Measurements from ENCODE around the gene INSRR. TPM values are rescaled to one million over a fixed set of nuclear protein-coding genes. Genes with fewer than 3 reads are reported as not detected.
A peak's percentile ranks its signal among the peaks of the same experiment; 100 is the strongest.

INSRR gene
- total RNA-seq, 2 donors from 2014 or later: 0.07 to 0.29 TPM

DNA sequence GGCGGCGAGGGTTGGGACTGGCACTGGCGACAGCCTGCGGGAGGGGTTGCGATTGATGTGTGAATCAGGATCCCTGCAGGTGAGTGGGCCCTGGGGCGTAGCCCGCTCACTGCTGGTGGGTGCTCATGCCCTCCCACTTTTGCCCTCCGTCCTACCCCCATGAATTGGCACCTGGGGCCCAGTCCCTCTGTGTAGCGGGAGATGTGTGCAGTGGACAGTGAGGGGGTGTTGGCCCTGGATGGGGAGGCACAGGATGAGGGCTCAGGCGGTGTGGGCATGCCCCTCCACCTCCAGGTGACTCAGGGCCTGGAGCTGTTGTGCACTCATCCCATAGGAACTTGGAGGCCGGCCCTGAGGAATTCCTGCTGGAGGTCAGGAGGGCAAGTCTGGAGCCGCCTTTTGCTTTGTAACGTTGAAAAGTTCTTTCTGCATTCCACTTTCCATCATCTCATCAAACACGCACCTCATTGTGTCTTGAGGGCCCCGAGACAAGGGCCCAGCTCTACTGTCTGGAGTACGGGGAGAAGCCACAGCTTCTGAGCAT, 37.6 kb upstream of the INSRR start:
- DNase-seq (ENCODE audit: low spot score in 2 of 2) (no peak), ATAC-seq (no peak)
- no peaks in the 10 kb centered on the region for H3K36me3 Mint-ChIP-seq
- no peak overlapping the region for H3K27ac Mint-ChIP-seq
- H3K9me3 Mint-ChIP-seq: no peaks in the 10 kb centered on the region

- ATAC-seq (no peak), DNase-seq (ENCODE audit: low spot score in 2 of 2) (no peak)
- Mint-ChIP-seq H3K36me3 (no peaks in the 10 kb centered on the region), H3K9me3 (no peaks in the 10 kb centered on the region), H3K27ac (no peak overlapping the region)
Observed at GRCh38 chr1:156895927-156896326, 37.0 kb upstream of the INSRR start.

DNA sequence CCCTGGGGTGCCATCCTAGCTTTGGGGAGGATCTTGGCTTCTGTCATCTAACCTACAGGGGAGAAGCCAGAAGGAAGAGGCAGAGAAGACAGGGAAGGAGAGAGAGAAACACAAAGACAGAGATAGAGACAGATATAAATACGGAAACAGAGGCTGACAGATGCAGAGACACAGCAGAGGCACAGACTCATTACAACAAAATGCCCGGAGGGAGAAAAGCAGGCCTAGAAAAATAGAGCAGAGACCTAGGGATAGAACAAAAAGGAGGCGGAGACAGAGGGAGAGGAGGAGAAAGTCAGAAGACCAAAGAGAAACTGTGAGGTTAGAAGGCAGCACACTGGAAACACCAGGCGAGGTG, 36.5 kb upstream of the INSRR start:
- Mint-ChIP-seq H3K27ac (no peak overlapping the region), H3K9me3 (no peaks in the 10 kb centered on the region), H3K36me3 (no peaks in the 10 kb centered on the region)
- DNase-seq (ENCODE audit: low spot score in 2 of 2): no peak
- ATAC-seq: no peak

GRCh38 chr1:156894711-156895454, 36.0 kb upstream of the INSRR start:
- no peak for ATAC-seq
- no peak for DNase-seq (ENCODE audit: low spot score in 2 of 2)
- Mint-ChIP-seq H3K36me3 (no peaks in the 10 kb centered on the region), H3K9me3 (no peaks in the 10 kb centered on the region), H3K27ac (no peak overlapping the region)

DNA sequence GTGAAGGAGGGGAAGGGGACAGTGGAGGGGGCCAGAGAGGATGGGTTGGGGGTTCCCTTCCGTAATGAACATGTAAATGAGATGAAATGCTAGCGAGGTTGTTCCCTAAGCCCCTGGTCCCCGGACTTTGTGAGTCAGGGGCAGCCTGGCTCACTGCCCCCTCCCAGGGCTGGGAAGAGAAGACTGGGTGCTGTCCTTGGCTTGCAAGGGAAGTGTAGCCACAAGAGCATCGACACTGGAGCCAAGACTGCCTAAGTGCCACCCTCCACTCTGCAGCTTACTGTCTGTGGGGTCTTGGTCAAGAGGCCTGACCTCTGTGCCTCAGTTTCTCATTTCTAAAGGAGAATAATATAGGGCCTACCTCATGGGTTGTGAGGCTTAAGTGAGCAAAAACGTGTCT, 35.1 kb upstream of the INSRR start:
- Mint-ChIP-seq H3K36me3 (no peaks in the 10 kb centered on the region), H3K27ac (no peak overlapping the region), H3K9me3 (no peaks in the 10 kb centered on the region)
- ATAC-seq: no peak
- DNase-seq (ENCODE audit: low spot score in 2 of 2): no peak

DNA sequence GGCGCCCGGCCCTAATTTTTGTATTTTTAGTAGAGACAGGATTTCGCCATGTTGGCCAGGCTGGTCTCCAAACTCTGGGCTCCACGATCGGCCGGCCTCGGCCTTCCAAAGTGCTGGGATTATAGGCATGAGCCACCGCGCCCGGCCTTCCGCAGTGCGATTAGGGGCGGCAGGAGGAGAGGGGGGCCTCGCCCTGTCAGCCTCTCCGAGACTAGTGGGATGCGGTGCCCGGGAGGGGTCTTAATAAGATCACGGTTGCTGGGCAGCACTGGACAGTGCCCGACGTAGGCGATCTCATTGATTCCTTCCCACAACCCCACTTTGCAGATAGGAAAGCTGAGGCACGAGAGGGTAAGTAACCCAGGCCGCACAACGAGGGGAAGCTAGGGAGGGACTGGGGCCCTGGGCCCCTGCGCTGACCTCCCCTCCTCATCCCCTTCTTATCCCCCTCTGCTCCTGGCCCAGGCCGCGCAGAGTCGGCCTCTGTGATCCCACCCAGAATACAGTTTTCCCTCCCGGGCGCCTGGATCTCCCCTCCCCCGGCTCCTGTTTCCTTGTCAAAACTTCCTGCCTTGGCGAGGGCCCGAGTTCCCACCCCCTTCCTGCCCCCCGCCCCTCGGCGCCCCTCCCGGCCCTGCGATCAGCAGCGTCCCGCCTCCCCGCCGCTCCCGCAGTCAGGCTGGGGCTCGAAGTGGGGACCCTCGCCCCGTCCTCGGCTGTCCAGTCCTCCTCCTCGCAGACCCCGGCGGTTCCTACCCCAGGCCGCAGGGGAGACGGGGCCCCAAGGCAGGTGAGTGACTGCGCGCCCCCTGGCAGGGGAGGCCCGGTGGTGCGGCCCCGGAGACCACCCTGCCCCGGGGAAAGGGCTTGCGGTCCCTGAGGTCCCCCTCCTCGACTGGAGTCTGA, 34.4 kb upstream of the INSRR start, which contains the start of gene PEAR1:
Gene PEAR1 (plus strand): TSS at position 671 of the 906 bp plus-strand sequence. CDS start 10,209 bp downstream, outside the sequence.
- H3K27ac Mint-ChIP-seq: no peak within 1 kb of the TSS
- DNase-seq (ENCODE audit: low spot score in 2 of 2) (no peak), ATAC-seq (no peak)
- H3K9me3 Mint-ChIP-seq: no peaks in the 10 kb centered on the region
- no peaks in the 10 kb centered on the region for H3K36me3 Mint-ChIP-seq

GRCh38 chr1:156892190-156893047, 33.5 kb upstream of the INSRR start:
- H3K9me3 Mint-ChIP-seq: no peaks in the 10 kb centered on the region
- no peak overlapping the region for H3K27ac Mint-ChIP-seq
- DNase-seq (ENCODE audit: low spot score in 2 of 2): peak; percentile 79 to 94
- no peaks in the 10 kb centered on the region for H3K36me3 Mint-ChIP-seq
- peak; percentile 96 to 99 for ATAC-seq

DNA sequence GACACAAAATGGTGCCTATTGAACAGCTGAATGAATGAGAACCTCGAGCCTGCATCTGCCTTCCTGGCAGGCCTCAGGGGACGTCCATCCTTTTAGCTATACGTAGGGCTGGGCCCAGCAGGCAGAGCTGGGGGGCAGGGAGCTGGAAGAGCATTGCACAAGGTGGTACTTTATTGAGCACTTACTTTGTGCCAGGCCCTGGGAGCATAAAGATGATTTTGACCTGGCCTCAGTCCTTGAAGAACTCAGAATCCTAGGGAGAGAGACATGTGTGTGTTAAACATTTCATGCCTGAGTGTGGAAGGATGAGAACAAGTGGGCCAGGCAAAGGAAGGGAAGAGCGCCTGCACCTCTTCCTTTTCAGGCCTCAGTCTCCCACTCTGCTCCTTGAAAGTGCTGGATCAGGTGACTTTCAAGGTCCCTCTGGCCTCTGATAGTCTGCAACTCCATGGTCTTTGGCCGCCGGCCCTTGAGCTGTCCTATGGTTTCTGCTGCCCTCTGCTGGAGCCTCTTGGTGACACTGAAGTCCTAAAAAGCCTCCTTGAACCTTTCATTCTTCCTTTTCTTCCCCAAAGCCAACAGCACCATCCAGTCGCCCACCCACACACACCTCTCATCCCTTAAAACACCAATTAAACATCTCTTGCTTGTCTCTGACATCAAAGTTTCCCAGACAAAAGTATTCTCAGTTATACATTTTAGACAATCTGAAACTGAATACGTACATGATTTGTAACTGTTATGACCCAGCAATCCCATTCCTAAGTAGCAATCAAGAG, 31.1 kb upstream of the INSRR start:
- peak; percentile 26 to 32 for ATAC-seq
- Mint-ChIP-seq H3K36me3 (no peaks in the 10 kb centered on the region), H3K27ac (no peak overlapping the region), H3K9me3 (no peaks in the 10 kb centered on the region)
- peak in 1 of 2 donors; percentile 73 for DNase-seq (ENCODE audit: low spot score in 2 of 2)

GRCh38 chr1:156887734-156888133, 28.8 kb upstream of the INSRR start:
- Mint-ChIP-seq H3K9me3 (no peaks in the 10 kb centered on the region), H3K27ac (no peak overlapping the region), H3K36me3 (no peaks in the 10 kb centered on the region)
- ATAC-seq (no peak), DNase-seq (ENCODE audit: low spot score in 2 of 2) (no peak)

DNA sequence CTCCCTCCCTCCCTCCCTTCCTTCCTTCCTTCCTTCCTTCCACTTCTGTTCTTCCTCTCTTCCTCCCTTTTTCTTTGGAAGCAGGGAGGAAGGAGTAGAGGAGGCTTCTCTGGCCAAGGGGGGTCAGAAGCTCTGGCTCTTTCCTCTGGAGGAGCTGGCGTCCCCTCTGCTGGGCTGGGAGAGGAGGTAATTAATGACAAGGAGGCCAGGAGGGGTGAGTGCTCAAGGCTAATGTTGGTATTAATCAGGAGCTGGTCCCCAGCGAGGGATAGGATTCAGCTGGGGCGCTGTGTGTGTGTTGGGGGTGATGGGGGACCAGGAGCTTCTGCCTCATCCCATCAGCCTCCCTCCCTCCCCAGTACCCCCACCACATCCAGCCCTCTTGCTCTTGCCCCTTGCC, 28.4 kb upstream of the INSRR start:
- no peaks in the 10 kb centered on the region for H3K36me3 Mint-ChIP-seq
- DNase-seq (ENCODE audit: low spot score in 2 of 2) (no peak), ATAC-seq (no peak)
- H3K27ac Mint-ChIP-seq: no peak overlapping the region
- H3K9me3 Mint-ChIP-seq: no peaks in the 10 kb centered on the region

DNA sequence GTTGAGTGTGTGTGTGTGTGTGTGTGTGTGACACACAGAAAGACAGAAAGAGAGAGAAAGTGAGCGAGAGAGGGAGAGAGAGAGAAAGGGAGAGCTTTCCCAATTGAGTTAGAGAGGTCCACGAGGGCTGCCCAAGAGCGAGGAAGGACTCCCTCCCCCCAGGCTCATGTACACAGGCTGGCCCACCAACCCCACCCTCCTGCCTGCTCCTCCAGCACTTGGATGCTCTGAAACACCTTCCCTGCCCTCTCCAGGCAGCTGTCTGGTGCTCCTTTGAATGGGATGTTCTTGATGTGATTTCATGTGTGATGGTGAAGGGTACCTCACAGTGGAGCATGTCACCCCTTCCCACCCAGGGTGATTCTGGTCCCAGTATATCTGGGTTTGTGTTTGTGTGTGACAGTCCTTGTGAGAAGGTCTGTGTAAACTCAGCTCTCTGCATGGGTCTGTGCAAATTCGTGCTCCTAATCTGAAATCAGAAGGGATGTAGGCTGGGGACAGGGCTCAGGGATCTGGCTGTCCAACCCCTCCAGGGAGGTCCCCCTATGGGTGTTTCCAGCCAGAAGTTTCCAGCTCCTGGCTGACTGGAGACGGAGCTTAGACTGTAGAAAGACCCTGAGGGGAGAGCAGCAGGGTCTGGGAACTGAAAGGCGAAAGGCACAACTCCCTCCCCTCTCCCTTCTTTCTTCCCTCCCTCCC, 27.8 kb upstream of the INSRR start:
- DNase-seq (ENCODE audit: low spot score in 2 of 2): no peak
- Mint-ChIP-seq H3K36me3 (no peaks in the 10 kb centered on the region), H3K27ac (peak overlapping the region in 1 of 2 donors; percentile 12), H3K9me3 (no peaks in the 10 kb centered on the region)
- no peak for ATAC-seq

GRCh38 chr1:156885880-156886355, 27.0 kb upstream of the INSRR start:
- H3K36me3 Mint-ChIP-seq: no peaks in the 10 kb centered on the region
- ATAC-seq: no peak
- peak overlapping the region in 1 of 2 donors; percentile 12 for H3K27ac Mint-ChIP-seq
- no peaks in the 10 kb centered on the region for H3K9me3 Mint-ChIP-seq
- DNase-seq (ENCODE audit: low spot score in 2 of 2): no peak

DNA sequence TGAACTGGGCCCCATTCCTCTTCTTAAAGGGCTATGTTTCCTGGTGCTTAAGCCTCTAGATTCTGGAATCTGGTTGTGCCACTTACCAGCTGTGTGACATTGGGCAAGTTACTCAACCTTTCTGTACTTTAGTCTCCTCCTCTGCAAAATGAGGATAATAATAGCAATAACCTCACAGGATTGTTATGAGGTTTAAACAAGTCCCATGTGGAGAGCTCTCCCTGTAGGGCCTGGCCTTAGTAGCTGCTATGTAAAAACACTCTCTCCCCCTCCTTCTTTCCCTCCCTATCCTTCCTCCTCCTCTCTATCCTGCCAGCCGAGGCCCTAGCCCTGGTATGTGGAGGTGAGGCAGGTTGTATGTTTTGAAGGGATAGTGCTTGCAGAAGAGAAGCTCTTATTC, 26.4 kb upstream of the INSRR start:
- Mint-ChIP-seq H3K27ac (no peak overlapping the region), H3K9me3 (no peaks in the 10 kb centered on the region), H3K36me3 (no peaks in the 10 kb centered on the region)
- ATAC-seq (no peak), DNase-seq (ENCODE audit: low spot score in 2 of 2) (no peak)

DNA sequence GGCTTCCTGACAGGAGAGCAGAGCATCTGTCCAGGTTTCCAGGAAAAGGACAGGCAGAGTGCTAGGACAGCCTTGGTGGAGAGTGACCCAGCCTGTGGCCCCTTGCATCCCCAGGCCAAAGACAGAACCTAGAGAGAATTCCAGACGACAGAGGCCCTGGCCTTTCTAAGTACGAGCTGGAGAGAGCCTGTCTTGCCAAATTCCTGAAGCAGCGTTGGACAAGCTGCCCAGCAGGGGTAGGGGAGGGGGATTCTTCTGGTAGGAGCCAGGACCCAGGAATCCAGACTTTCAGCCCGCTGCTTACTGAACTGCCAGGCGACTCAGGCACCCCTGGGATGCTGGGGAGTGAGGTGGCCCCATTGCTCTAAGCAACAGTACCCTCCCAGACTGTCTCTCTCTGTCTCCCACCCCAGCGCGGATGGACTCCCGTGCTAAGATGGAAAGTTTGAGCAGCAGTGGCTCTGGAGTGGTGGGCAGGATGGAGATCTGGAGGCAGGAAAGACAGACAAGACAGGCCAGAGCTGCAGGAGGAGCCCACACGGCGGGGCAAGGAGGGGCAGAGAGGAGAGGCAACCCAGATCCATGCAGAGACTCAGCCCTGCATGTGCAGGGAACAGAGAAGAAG, 25.8 kb upstream of the INSRR start:
- H3K27ac Mint-ChIP-seq: peak overlapping the region in 1 of 2 donors; percentile 26
- H3K36me3 Mint-ChIP-seq: no peaks in the 10 kb centered on the region
- H3K9me3 Mint-ChIP-seq: no peaks in the 10 kb centered on the region
- DNase-seq (ENCODE audit: low spot score in 2 of 2) (no peak), ATAC-seq (no peak)

DNA sequence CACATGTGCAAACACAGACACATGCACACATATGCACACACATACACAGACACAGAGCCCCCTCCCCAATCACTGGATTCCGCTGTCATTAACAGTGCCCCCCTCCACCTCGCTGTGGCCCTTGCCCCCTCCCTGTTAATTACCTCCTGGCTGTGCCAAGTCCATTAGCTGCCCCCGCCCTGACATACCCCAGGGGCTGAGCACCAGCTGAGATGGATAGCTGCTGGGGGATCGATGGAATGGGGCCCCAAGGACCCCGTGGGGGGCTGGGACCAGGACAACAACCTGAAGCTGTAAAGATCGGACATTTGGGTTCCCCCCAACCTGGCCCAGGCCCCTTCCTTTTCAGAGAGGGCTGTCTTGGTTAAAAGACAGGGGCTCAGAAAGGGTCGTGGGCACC, 25.0 kb upstream of the INSRR start:
- H3K36me3 Mint-ChIP-seq: no peaks in the 10 kb centered on the region
- no peak overlapping the region for H3K27ac Mint-ChIP-seq
- no peaks in the 10 kb centered on the region for H3K9me3 Mint-ChIP-seq
- no peak for DNase-seq (ENCODE audit: low spot score in 2 of 2)
- ATAC-seq: no peak
